Activated T-cell treated with anti-CD3 and anti-CD28 coated beads for 24 hours (primary cell): ENCODE results near the gene ASXL1.

Experiments
- DNase-seq: peaks from one replicate; pipeline ENCODE4 v3.0.0-alpha.2; 2020; ENCODE audit warnings: low read depth

The ASXL1 gene

DNA sequence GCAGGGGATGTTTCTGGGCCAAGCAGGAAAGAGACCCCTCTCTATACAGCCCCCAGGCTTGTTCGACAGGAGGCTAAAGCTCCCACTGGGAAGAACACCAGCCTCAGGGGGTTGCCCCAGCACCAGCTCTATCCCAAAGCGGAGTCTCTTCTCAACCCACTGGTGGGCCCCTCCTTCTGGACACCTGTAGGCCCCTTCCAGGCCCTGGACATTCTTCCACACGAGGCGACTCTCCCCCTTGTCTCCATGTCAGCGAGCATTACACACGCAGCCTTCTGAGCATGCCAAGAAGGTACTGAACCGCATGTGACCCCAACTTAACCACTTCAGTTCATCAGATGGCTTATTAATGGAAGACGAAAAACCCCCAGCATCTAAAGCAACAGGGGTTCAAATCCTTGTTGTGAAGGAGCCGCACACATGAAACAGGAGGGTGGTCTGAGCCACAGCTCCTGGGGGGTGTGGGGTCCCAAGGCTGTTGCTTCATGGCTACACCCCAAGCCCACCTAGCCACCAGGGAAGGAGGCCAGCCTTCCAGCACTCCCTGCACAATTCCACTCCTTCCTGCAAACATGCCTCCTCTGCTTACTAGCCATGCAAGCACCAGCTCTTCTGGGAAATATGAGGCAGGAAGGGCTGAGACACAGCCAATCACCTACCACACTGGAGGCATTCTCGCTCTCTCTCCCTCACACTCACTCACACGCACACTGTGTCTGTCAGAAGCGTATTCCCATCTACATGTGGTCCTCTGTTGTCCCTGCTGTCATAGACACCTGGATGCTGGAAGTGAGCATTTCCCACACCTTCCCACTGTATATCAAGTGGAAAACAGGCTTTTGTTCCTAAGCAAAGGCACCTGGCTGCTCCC is 122.5 kb downstream of the ASXL1 start:
- DNase-seq = no peak

- DNase-seq = no peak
These were observed 123.4 kb downstream of the ASXL1 start for GRCh38 chr20:32481311-32482142.

DNA sequence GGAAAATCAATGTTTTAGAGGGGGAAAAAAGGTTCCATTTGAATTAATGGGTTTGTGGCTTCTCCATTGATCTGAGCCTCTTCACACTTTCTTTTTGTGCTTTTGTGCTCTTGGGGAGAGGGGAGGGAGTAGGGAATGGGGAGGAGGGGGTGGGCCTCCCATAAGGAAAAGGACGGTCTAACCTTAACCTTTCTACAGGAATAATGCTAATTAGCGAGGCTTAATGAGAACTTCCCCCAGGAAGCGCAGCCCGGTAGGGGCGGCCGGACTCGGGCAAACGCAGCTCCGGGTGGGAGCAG is 124.0 kb downstream of the ASXL1 start:
- no peak for DNase-seq

- no peak for DNase-seq
These were observed 124.5 kb downstream of the ASXL1 start for GRCh38 chr20:32482442-32483261.

DNA sequence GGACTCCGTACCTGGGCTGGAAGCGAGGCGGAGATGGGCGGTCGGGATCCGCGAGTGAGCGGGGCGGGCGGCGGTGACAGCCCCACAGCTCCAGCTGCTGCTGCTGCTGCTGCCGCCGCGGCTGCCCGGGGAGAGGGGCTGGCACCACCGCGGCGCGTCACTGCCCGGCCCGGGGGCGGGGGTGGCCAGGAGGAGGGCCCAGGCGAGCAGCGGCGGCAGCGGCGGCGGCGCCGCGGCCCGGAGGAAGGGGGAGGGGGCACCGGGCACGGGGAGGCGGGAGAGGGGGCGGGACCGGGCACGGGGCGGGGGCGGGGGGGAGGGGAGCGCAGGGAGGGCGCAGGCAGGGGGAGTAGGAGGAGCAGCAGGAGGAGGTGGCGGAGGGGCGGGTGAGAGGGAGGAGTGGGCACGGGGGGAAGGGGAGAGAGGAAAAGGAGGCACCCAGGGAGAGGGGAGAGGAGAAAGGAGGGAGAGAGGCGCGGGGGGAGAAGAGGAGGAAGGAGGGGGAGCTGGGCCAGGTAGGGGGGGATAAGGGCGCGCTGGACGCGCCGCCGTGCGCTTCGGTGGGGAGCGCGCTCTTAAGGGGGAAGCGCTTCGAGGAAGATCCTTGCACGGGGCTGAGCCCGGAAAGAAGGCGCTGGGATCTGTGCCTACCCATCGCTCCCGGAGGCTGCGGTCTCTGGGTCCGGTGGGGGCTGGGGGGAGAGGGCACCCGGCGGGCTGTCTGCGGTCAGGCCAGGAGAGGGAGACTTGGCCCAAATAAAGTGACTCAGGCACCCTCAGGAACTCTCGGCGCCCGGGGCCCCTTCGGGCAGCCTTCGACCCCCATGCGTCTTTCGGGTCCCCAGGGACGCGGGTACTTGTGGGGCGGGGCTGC is 125.5 kb downstream of the ASXL1 start:
- peak; percentile 29 for DNase-seq

DNA sequence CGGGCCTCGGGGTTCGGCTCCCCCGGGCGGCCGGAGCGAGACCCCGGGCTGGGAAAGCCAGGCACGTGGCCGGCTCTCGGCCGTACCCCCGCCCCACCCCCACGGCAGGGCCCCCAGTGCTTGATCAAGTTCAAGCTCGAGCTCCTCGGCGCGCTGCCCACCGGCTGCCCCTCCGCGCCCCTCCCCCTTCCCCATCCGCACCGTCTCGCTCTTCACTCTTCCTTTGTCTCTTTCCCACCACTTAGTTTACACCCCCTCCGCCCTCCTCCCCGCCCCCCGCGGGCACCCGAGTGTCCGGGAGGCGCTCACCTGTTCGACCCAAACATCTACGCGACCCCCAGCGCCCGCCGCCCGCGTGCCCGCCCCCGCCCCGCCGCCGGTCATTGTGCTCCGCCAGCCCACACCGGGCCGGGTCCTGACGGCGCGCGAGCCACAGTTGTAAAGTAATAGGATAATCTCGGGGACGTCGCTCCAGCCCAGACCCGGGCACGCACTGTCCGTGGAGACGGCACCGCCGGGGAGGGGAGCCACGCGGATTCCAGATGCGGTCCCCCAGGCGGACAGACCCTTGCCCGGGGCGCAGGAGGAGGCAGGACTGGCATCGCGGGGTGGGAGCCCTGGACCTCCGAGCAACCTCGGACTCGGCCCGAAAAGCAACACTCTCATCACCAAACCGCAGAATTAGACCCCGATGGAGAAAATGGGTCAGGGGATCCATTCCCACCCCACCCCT is 126.3 kb downstream of the ASXL1 start:
- DNase-seq = no peak

DNA sequence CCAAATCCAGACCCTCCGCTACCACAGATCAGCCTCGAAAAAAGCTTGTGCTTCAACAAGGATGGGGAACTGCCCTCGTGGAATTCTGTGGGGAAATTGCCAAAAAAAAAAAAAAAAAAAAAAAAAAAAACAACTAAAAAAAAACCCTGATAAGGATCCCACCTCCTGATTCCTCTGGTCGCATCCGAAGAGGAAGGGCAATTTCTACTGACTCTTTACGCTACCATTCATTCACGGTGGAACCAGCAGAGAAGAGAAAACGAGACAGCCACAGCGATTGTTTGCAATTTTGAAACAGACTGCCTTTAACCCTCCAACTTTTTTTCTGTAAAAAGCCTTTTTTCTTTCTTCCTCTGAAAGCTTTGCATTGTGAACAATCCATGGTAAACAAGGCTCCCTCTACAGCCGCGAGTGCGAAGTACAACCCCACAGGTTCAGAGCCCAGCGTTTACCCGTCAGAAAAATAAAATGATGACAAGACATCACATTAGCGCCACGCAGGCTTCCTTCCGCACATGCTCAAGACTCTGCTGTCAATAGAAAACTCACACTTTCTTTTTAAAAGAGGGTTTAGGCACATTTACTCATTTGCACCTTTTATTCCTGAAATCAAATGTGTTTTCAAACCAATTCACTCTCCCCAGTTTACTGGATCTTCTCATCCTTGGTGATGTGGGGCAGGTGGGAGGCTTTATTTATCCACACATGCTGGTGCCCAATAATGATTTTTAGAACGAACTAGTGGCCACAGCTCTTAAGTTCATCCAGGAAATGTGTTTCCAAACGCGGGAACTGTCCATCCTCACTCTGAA is 127.0 kb downstream of the ASXL1 start:
- peak; percentile 73 for DNase-seq

DNA sequence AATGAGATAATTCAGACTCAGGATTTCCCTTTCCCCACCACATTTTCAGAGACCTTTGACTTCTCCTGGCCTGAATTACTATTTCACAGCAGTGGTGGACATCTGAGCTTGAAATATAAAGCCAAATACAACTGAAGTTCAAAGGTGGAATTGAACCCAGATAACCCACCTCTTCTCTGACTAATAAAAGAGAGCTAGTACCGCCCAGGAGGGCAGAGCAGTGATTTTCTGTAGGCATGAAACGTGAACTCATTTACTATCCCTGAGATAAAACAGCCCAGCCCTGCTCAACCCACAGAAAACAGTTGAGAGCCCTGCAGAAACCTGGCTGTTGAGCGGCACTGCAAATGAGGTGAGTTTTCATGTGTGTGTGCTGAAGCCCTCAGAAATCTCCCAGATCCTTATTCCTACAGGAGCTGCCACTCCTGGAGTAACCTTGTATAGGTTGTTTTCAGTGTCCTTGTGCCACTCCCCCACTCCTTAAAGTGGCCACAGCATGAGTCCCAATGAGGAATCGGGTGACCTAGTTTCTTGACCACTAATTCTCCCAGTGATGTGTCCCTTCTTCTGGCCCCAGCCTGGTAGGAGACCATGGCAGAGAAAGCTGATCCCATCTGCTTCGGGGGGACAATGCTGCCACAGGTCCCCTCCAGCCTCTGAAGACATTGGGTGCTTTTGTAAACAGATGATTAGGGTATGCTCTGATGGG is 127.8 kb downstream of the ASXL1 start:
- no peak for DNase-seq

DNA sequence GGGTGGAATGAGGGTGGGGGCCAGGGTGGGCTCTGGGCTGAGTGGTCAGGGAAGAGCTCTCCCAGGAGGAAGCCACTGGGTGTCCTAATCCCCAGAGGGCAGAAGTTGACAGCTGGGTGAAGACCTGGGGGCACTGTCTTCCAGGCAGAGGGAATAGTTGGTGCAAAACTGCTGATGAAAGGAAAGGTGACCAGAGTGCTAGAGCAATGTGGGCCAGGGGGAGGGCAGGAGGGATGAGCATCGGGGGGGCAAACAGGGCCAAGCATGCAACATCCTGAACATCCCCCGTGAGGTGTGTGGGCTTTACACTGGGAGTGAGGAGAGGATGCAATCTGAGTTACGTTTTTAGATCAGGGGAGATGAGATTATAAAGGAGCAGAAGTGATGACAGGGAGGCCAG is 129.2 kb downstream of the ASXL1 start:
- no peak for DNase-seq

DNA sequence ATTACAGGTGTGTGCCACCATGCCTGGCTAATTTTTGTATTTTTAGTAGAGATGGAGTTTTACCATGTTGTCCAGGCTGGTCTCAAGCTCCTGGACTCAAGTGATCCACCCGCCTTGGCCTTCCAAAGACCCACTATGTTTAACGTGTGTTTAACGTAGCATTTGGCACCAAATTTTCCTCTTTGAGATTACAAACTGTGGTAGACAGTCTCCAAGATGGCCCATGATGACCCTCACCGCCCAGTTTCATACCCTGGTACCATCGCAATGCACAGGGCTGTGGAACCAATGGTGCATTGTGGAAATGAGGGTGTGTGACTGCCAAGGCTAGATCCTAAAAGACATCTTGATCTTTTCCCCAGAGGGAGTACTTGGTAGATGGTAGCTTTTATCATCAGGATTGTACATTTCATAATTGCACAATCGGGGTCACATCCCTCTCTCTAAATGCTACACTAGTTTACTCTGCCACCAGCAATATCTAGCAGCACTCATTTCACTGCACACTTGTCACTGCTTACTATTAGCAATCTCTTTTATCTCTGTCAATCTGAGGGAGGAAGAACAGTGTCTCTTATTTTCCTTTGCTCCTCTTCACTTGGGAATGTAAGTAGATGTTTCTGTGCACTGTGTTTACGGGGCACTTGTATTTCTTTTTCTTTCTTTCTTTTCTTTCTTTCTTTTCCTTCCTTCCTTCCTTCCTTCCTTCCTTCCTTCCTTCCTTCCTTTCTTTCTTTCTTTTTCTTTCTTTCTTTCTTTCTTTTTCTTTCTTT is 130.1 kb downstream of the ASXL1 start:
- DNase-seq = no peak
